HepG2 (cell line): ENCODE data around the gene PTRH2. TPM values are rescaled to one million over a fixed set of nuclear protein-coding genes. Genes with fewer than 3 reads are reported as not detected.

Experiments used
- ATAC-seq: fragments of 200-7000 bp; cut with Tn5 transposase; 3 replicates; pipeline ENCODE4 v1.9.1; 2020; ENCODE audit warnings: mild to moderate bottlenecking, moderate library complexity
- BruUV-seq: library from RNA; stranded (reverse); fragments of 400-500 nt; replicated peaks from 2 replicates; lab custom pipeline; 2021; lab: Mats Ljungman, UMichigan
- CTCF ChIA-PET: fragments of 300-600 bp; formaldehyde crosslinking; extraction: SDS; loops from one replicate; lab custom pipeline; 2021; ENCODE audit warnings: low total read pairs, inconsistent platforms, low intra/inter-chr PET ratio; lab: Yijun Ruan, JAX
- POLR2A ChIA-PET: fragments of 350-600 bp; sonication (Branson Sonifier 250); formaldehyde crosslinking; loops from one replicate; lab custom pipeline; 2020; ENCODE audit warnings: antibody characterized with exemption, inconsistent platforms; lab: Yijun Ruan, JAX
- DNase-seq: peaks from one replicate; pipeline ENCODE4 v3.0.0-alpha.2; 2015; ENCODE audit warnings: low spot score
- FAIRE-seq: peaks from 3 replicates; lab custom pipeline; 2011; peaks lifted over from hg19 to GRCh38; lab: Jason Lieb, UNC
- H2AFZ ChIP-seq: one replicate; pipeline ENCODE4 v1.6.1; 2011; ENCODE audit warnings: low read length, inconsistent platforms
- H3K27ac ChIP-seq: fragments of 300-600 bp; 3 replicates; pipeline ENCODE4 v1.8.0; 2011; ENCODE audit warnings: mixed run types, mild to moderate bottlenecking, mixed read lengths, low read length, inconsistent platforms; ENCODE audit not compliant: insufficient read depth; ENCODE audit errors: extremely low read length
- H3K27me3 ChIP-seq, 2 experiments: fragments of 200-600 bp in 1 of 2; 2 replicates in 1 of 2; 3 replicates in 1 of 2; pipeline versions ENCODE4 v1.6.0 to v1.8.0; 2011; ENCODE audit warnings: low read length in 2 of 2, mild to moderate bottlenecking in 2 of 2, moderate library complexity in 2 of 2, inconsistent platforms in 1 of 2; ENCODE audit not compliant: insufficient read depth in 2 of 2, control insufficient read depth in 1 of 2
- H3K36me3 ChIP-seq, 2 experiments: fragments of 200-600 bp in 1 of 2; replicated peaks in 1 of 2; 2 replicates in 1 of 2; 3 replicates in 1 of 2; pipeline versions ENCODE4 v1.5.1 to v1.8.0; 2011; ENCODE audit warnings: low read length in 2 of 2, inconsistent platforms in 1 of 2; ENCODE audit not compliant: insufficient read depth in 2 of 2, control insufficient read depth in 1 of 2
- H3K4me1 ChIP-seq: 2 replicates; pipeline ENCODE4 v1.5.1; 2012; ENCODE audit warnings: low read length, inconsistent platforms; ENCODE audit not compliant: insufficient read depth
- H3K4me2 ChIP-seq: 2 replicates; pipeline ENCODE4 v1.6.0; 2011; ENCODE audit warnings: low read depth, low read length, inconsistent platforms
- H3K4me3 ChIP-seq, 3 experiments: fragments of 200-600 bp in 1 of 3; sonication (generic), shearing (Covaris generic) in 1 of 3; replicated peaks in 1 of 3; 2 replicates each; pipeline ENCODE4 v1.5.1; 2011 to 2016; ENCODE audit warnings: low read length in 3 of 3, inconsistent platforms in 2 of 3, low read depth in 2 of 3, mild to moderate bottlenecking in 2 of 3, control low read depth in 1 of 3, mixed read lengths in 1 of 3; ENCODE audit not compliant: insufficient read depth in 1 of 3
- H3K79me2 ChIP-seq: one replicate; pipeline ENCODE4 v1.6.1; 2011; ENCODE audit warnings: low read length, inconsistent platforms; ENCODE audit not compliant: insufficient read depth
- H3K9ac ChIP-seq: 2 replicates; pipeline ENCODE4 v1.6.0; 2011; ENCODE audit warnings: mild to moderate bottlenecking, low read depth, low read length, inconsistent platforms; ENCODE audit not compliant: insufficient read depth
- H3K9me3 ChIP-seq: 2 replicates; pipeline ENCODE4 v1.5.1; 2012; ENCODE audit warnings: mild to moderate bottlenecking, low read length
- H4K20me1 ChIP-seq: 2 replicates; pipeline ENCODE4 v1.6.0; 2011; ENCODE audit warnings: inconsistent platforms, mild to moderate bottlenecking, low read length, moderate library complexity; ENCODE audit not compliant: insufficient read depth
- HNRNPUL1 ChIP-seq: fragments of 200-400 bp; formaldehyde crosslinking; IDR thresholded peaks from 2 replicates; pipeline ENCODE4 v1.6.1; 2017; ENCODE audit warnings: low read depth, mild to moderate bottlenecking, low read length, moderate library complexity
- NFIC ChIP-seq: IDR thresholded peaks from 2 replicates; pipeline ENCODE4 v1.6.1; 2012; ENCODE audit warnings: mild to moderate bottlenecking, low read length, inconsistent platforms
- PHF8 ChIP-seq: sonication (generic); formaldehyde crosslinking; IDR thresholded peaks from 2 replicates; pipeline ENCODE4 v1.5.0; 2020; ENCODE audit warnings: missing genetic modification reagents
- SKI ChIP-seq: fragments of 450-650 bp; IDR thresholded peaks from one replicate; pipeline ENCODE4 v1.6.1; 2018; ENCODE audit warnings: mild to moderate bottlenecking; ENCODE audit not compliant: partially characterized antibody
- ZNF644 ChIP-seq: IDR thresholded peaks from 2 replicates; pipeline ENCODE4 v1.6.1; 2016; ENCODE audit warnings: low read depth
- ZNF790 ChIP-seq: sonication (generic); formaldehyde crosslinking; IDR thresholded peaks from 2 replicates; pipeline ENCODE4 v1.8.0; 2022; ENCODE audit warnings: missing genetic modification reagents, mild to moderate bottlenecking, borderline replicate concordance
- WGBS: methylation state at CpG from one replicate; pipeline ENCODE4 v1.1.6; 2017; ENCODE audit warnings: low lambda C conversion rate; 5-methylcytosine and 5-hydroxymethylcytosine counted together
- in situ Hi-C: cut with HindIII; loops from 2 replicates; pipeline ENCODE4 v1.10.0; 2017; ENCODE audit warnings: low pct_unique_long_range_greater_than_20kb; ENCODE audit not compliant: extremely low pct_ligation_motif_present
- intact Hi-C: fragments of 100-400 bp; cut with micrococcal nuclease; formaldehyde crosslinking; loops from one replicate; pipeline ENCODE4 v1.10.0; 2022; ENCODE audit not compliant: unreplicated experiment
- polyA plus RNA-seq, 8 experiments: library from polyadenylated mRNA; depleted of rRNA in 3 of 8; stranded (reverse) in 7 of 8; unstranded in 1 of 8; fragments of >200 nt; fragmentation: Illumina TruSeq in 4 of 8; extraction: Trizol in 4 of 8; gene quantifications; 2 replicates each; pipeline versions ENCODE4 v1.2.1 to v1.2.3, GENCODE V29; 2011 to 2016; ENCODE audit warnings: low read depth in 4 of 8, missing spikeins in 1 of 8, mixed read lengths in 1 of 8; ENCODE audit not compliant: insufficient read depth in 1 of 8
- total RNA-seq, 5 experiments: library from RNA; depleted of rRNA; stranded (reverse); fragments of >200 nt; fragmentation: Illumina TruSeq; extraction: Trizol; gene quantifications; 2 replicates each; pipeline ENCODE4 v1.2.3, GENCODE V29; 2016; ENCODE audit warnings: low read depth in 1 of 5
- TF ChIP-seq, protein P1 (sequence below): sonication (generic); formaldehyde crosslinking; IDR thresholded peaks from 2 replicates; pipeline ENCODE4 v1.9.0; 2021; ENCODE audit warnings: mild to moderate bottlenecking, missing genetic modification reagents
- TF ChIP-seq, protein P2 (sequence below): sonication (generic); formaldehyde crosslinking; IDR thresholded peaks from 2 replicates; pipeline ENCODE4 v1.4.0; 2020; ENCODE audit warnings: missing genetic modification reagents, mild to moderate bottlenecking, borderline replicate concordance
- TF ChIP-seq, protein P3 (sequence below): sonication (generic); formaldehyde crosslinking; IDR thresholded peaks from 2 replicates; pipeline ENCODE4 v1.5.0; 2020; ENCODE audit warnings: mild to moderate bottlenecking, missing genetic modification reagents, borderline replicate concordance
- TF ChIP-seq, protein P4 (sequence below): sonication (generic); formaldehyde crosslinking; IDR thresholded peaks from 2 replicates; pipeline ENCODE4 v1.8.0; 2022; ENCODE audit warnings: mild to moderate bottlenecking, missing genetic modification reagents; ENCODE audit not compliant: insufficient replicate concordance

Gene PTRH2
- total and polyA plus RNA-seq, 2 of the 13 experiments (the other 11 are each of a cell fraction or from before 2014, with no cell fraction given) = 67.7 to 83.3 TPM

DNA sequence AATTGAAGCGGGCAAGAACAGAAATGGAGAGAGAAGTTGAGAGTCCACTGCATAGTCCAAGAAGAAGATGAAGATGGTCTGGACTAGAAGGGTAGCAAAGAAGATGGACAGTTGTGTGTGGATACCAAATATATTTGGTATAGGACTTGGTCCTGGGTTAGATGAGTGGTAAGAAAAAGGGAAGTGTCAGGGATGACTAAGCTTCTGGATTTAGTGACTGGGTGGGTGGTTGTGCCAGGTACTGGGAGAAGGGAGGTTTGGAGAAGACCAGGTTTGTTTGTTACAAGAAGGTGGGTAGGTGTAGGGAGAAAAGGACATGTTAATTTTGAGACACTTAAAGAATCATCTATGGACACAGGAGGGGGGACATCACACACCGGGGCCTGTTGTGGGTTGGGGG, 5.6 kb upstream of the PTRH2 start:
- Histone ChIP-seq H3K9me3 (no peaks in the 10 kb centered on the region), H3K4me1 (peaks cover 72% of the 10 kb centered on the region), H3K36me3 (peaks cover 0 to 5% of the 10 kb centered on the region in 2 experiments; a peak in 1 of 5 replicates), H3K4me3 (no peak overlapping the region), H3K4me2 (no peak overlapping the region), H3K9ac (no peak overlapping the region), H3K79me2 (peaks cover 96% of the 10 kb centered on the region), H2AFZ (no peak overlapping the region), H3K27me3 (peaks cover 0 to 3% of the 10 kb centered on the region in 2 experiments; a peak in 1 of 5 replicates), H3K27ac (no peak overlapping the region), H4K20me1 (no peaks in the 10 kb centered on the region; the same call in 1 of the 2 replicates)
- intact Hi-C loops = no loop called here
- DNase-seq = no peak
- POLR2A ChIA-PET = no interaction called here
- 98% methylated on average over 2 of the region's 2 CpGs for WGBS
- in situ Hi-C loops = no loop called here
- BruUV-seq = no TSS peak
- no peak for FAIRE-seq
- ATAC-seq = no peak
- CTCF ChIA-PET = no interaction called here
- TF ChIP-seq SKI = no peak
- TF ChIP-seq ZNF644 (CRISPR knock-in tag) = no peak
- TF ChIP-seq PHF8 = no peak
- no peak for TF ChIP-seq HNRNPUL1
- no peak for TF ChIP-seq ZNF790 (CRISPR knock-in tag)
- TF ChIP-seq NFIC = no peak
- TF ChIP-seq, protein P1, sequence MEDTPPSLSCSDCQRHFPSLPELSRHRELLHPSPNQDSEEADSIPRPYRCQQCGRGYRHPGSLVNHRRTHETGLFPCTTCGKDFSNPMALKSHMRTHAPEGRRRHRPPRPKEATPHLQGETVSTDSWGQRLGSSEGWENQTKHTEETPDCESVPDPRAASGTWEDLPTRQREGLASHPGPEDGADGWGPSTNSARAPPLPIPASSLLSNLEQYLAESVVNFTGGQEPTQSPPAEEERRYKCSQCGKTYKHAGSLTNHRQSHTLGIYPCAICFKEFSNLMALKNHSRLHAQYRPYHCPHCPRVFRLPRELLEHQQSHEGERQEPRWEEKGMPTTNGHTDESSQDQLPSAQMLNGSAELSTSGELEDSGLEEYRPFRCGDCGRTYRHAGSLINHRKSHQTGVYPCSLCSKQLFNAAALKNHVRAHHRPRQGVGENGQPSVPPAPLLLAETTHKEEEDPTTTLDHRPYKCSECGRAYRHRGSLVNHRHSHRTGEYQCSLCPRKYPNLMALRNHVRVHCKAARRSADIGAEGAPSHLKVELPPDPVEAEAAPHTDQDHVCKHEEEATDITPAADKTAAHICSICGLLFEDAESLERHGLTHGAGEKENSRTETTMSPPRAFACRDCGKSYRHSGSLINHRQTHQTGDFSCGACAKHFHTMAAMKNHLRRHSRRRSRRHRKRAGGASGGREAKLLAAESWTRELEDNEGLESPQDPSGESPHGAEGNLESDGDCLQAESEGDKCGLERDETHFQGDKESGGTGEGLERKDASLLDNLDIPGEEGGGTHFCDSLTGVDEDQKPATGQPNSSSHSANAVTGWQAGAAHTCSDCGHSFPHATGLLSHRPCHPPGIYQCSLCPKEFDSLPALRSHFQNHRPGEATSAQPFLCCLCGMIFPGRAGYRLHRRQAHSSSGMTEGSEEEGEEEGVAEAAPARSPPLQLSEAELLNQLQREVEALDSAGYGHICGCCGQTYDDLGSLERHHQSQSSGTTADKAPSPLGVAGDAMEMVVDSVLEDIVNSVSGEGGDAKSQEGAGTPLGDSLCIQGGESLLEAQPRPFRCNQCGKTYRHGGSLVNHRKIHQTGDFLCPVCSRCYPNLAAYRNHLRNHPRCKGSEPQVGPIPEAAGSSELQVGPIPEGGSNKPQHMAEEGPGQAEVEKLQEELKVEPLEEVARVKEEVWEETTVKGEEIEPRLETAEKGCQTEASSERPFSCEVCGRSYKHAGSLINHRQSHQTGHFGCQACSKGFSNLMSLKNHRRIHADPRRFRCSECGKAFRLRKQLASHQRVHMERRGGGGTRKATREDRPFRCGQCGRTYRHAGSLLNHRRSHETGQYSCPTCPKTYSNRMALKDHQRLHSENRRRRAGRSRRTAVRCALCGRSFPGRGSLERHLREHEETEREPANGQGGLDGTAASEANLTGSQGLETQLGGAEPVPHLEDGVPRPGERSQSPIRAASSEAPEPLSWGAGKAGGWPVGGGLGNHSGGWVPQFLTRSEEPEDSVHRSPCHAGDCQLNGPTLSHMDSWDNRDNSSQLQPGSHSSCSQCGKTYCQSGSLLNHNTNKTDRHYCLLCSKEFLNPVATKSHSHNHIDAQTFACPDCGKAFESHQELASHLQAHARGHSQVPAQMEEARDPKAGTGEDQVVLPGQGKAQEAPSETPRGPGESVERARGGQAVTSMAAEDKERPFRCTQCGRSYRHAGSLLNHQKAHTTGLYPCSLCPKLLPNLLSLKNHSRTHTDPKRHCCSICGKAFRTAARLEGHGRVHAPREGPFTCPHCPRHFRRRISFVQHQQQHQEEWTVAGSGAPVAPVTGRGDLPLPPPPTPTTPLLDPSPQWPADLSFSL (CRISPR knock-in tag) = no peak
- TF ChIP-seq, protein P2, sequence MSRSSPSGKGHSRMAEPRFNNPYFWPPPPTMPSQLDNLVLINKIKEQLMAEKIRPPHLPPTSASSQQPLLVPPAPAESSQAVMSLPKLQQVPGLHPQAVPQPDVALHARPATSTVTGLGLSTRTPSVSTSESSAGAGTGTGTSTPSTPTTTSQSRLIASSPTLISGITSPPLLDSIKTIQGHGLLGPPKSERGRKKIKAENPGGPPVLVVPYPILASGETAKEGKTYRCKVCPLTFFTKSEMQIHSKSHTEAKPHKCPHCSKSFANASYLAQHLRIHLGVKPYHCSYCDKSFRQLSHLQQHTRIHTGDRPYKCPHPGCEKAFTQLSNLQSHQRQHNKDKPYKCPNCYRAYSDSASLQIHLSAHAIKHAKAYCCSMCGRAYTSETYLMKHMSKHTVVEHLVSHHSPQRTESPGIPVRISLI (CRISPR knock-in tag) = no peak
- TF ChIP-seq, protein P3, sequence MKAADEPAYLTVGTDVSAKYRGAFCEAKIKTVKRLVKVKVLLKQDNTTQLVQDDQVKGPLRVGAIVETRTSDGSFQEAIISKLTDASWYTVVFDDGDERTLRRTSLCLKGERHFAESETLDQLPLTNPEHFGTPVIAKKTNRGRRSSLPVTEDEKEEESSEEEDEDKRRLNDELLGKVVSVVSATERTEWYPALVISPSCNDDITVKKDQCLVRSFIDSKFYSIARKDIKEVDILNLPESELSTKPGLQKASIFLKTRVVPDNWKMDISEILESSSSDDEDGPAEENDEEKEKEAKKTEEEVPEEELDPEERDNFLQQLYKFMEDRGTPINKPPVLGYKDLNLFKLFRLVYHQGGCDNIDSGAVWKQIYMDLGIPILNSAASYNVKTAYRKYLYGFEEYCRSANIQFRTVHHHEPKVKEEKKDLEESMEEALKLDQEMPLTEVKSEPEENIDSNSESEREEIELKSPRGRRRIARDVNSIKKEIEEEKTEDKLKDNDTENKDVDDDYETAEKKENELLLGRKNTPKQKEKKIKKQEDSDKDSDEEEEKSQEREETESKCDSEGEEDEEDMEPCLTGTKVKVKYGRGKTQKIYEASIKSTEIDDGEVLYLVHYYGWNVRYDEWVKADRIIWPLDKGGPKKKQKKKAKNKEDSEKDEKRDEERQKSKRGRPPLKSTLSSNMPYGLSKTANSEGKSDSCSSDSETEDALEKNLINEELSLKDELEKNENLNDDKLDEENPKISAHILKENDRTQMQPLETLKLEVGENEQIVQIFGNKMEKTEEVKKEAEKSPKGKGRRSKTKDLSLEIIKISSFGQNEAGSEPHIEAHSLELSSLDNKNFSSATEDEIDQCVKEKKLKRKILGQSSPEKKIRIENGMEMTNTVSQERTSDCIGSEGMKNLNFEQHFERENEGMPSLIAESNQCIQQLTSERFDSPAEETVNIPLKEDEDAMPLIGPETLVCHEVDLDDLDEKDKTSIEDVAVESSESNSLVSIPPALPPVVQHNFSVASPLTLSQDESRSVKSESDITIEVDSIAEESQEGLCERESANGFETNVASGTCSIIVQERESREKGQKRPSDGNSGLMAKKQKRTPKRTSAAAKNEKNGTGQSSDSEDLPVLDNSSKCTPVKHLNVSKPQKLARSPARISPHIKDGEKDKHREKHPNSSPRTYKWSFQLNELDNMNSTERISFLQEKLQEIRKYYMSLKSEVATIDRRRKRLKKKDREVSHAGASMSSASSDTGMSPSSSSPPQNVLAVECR (CRISPR knock-in tag) = no peak
- TF ChIP-seq, protein P4, sequence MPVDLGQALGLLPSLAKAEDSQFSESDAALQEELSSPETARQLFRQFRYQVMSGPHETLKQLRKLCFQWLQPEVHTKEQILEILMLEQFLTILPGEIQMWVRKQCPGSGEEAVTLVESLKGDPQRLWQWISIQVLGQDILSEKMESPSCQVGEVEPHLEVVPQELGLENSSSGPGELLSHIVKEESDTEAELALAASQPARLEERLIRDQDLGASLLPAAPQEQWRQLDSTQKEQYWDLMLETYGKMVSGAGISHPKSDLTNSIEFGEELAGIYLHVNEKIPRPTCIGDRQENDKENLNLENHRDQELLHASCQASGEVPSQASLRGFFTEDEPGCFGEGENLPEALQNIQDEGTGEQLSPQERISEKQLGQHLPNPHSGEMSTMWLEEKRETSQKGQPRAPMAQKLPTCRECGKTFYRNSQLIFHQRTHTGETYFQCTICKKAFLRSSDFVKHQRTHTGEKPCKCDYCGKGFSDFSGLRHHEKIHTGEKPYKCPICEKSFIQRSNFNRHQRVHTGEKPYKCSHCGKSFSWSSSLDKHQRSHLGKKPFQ (CRISPR knock-in tag) = no peak
